ENCODE data around the gene PHF19. TPM values are rescaled to one million over a fixed set of nuclear protein-coding genes. Genes with fewer than 3 reads are reported as not detected.

PHF19 gene
- total and polyA plus RNA-seq, 10 of the 15 experiments (the other 5 are each of a cell fraction or from before 2014, with no cell fraction given): 26.0 to 133 (median 87.7) TPM

GRCh38 chr9:120921661-120922181 is 44.7 kb upstream of the PHF19 start (continued):
- TF ChIP-seq CEBPZ (IDR thresholded peaks at IDR 0.05; ENCODE audit: low read depth, low read length) (no peak), ZNF622 (IDR thresholded peaks at IDR 0.05) (no peak), IKZF1 (conservative IDR thresholded peaks at IDR 0.05) (peak; percentile 24; the same call in 1 of the 2 replicates), SIX5 (IDR thresholded peaks at IDR 0.05; ENCODE audit: low read depth, low read length, severe bottlenecking) (no peak), HDGF (IDR thresholded peaks at IDR 0.05) (no peak), FOXK2 (IDR thresholded peaks at IDR 0.05) (no peak), ZNF274 (IDR thresholded peaks at IDR 0.05; ENCODE audit: insufficient read depth, insufficient read length) (no peak), POLR2AphosphoS2 (IDR thresholded peaks at IDR 0.05; ENCODE audit: low read depth, low read length) (no peak), HCFC1 (IDR thresholded peaks at IDR 0.05; ENCODE audit: low read length) (no peak), MTA2 (IDR thresholded peaks at IDR 0.05; ENCODE audit: low read depth) (no peak), ZNF207 (IDR thresholded peaks at IDR 0.05; ENCODE audit: borderline replicate concordance) (no peak), MXI1 (IDR thresholded peaks at IDR 0.05; ENCODE audit: low read depth, low read length) (no peak), TCF7 (IDR thresholded peaks at IDR 0.05; ENCODE audit: borderline replicate concordance) (no peak), POU2F2 (IDR thresholded peaks at IDR 0.05; ENCODE audit: borderline replicate concordance, low read depth, low read length) (peak; percentile 8; the same call in 1 of the 3 replicates), USF2 (IDR thresholded peaks at IDR 0.05; ENCODE audit: borderline replicate concordance, low read depth, low read length) (no peak), NFYA (IDR thresholded peaks at IDR 0.05; ENCODE audit: borderline replicate concordance, low read depth, low read length) (no peak), GATAD2B (conservative IDR thresholded peaks at IDR 0.05; ENCODE audit: low read depth) (peak; percentile 35; the same call in 1 of the 2 replicates), NRF1 (conservative IDR thresholded peaks at IDR 0.05; ENCODE audit: low read depth, low read length) (no peak), POLR2AphosphoS5 (IDR thresholded peaks at IDR 0.05; ENCODE audit: low read length) (peak; percentile 77), SMC3 (IDR thresholded peaks at IDR 0.05; ENCODE audit: borderline replicate concordance, low read length) (no peak; the same call in 1 of the 2 replicates)
- TF ChIP-seq, protein P1, sequence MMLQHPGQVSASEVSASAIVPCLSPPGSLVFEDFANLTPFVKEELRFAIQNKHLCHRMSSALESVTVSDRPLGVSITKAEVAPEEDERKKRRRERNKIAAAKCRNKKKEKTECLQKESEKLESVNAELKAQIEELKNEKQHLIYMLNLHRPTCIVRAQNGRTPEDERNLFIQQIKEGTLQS (IDR thresholded peaks at IDR 0.05; ENCODE audit: borderline replicate concordance, extremely low read depth, low read depth, low read length): no peak
- TF ChIP-seq, protein P2, sequence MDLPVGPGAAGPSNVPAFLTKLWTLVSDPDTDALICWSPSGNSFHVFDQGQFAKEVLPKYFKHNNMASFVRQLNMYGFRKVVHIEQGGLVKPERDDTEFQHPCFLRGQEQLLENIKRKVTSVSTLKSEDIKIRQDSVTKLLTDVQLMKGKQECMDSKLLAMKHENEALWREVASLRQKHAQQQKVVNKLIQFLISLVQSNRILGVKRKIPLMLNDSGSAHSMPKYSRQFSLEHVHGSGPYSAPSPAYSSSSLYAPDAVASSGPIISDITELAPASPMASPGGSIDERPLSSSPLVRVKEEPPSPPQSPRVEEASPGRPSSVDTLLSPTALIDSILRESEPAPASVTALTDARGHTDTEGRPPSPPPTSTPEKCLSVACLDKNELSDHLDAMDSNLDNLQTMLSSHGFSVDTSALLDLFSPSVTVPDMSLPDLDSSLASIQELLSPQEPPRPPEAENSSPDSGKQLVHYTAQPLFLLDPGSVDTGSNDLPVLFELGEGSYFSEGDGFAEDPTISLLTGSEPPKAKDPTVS (IDR thresholded peaks at IDR 0.05; ENCODE audit: low read depth, low read length): no peak
- TF ChIP-seq, protein P3, sequence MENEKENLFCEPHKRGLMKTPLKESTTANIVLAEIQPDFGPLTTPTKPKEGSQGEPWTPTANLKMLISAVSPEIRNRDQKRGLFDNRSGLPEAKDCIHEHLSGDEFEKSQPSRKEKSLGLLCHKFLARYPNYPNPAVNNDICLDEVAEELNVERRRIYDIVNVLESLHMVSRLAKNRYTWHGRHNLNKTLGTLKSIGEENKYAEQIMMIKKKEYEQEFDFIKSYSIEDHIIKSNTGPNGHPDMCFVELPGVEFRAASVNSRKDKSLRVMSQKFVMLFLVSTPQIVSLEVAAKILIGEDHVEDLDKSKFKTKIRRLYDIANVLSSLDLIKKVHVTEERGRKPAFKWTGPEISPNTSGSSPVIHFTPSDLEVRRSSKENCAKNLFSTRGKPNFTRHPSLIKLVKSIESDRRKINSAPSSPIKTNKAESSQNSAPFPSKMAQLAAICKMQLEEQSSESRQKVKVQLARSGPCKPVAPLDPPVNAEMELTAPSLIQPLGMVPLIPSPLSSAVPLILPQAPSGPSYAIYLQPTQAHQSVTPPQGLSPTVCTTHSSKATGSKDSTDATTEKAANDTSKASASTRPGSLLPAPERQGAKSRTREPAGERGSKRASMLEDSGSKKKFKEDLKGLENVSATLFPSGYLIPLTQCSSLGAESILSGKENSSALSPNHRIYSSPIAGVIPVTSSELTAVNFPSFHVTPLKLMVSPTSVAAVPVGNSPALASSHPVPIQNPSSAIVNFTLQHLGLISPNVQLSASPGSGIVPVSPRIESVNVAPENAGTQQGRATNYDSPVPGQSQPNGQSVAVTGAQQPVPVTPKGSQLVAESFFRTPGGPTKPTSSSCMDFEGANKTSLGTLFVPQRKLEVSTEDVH (IDR thresholded peaks at IDR 0.05; ENCODE audit: low read depth, partially characterized antibody): no peak

All from GM12878 (cell line).